GM11168 (cell line): ENCODE data around the gene NME5.
"Not testable (repeated sequence)": the region's sequence is repeated elsewhere in the genome, so short reads cannot be mapped to it uniquely, and the experiment has no call there.

Experiments
- in situ Hi-C: fragments of 300-500 bp; cut with MboI; formaldehyde crosslinking; loops from one replicate; pipeline ENCODE4 v1.12.0; 2022; ENCODE audit warnings: low sequenced_read_pairs; ENCODE audit not compliant: unreplicated experiment

NME5 gene

DNA sequence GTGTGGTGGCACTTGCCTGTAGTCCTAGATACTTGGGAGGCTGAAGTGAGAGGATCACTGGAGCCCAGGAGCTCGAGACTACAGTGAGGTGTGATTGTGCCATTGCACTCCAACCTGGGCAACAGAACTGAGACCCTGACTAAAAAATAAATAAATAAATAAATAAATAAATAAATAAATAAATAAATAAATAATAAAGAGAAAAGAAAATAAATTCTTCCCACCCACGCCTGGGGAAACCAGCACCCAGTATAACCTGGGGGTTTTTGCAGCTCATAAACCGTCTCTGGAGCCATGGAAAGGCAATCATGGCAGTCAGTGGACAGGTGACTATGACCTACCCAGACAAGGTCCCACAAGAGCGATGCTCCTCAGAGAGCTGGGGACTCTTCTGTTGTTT lies 47.5 kb downstream of the NME5 start:
- in situ Hi-C loops = no loop called here

DNA sequence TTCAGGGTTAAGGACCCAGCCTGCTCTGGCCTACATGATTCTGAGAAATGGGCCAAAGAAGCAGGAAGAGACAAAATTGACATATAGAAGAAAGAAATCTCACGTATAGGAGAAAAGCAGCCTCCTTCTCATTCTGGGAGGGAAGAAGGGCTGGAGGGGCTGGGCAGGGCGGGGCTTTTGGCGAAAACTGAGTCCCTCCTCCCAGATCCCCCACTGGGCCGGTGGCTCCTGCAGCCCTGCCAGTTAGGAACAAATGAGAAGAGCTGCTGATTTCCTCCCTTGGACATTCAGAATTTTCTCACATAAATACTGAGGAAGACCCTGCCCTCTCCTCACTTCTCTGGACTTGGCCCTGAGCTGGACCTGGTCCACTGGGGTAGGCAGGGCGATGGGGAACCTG lies 55.5 kb downstream of the NME5 start, which contains the start of gene WNT8A:
TSS of gene WNT8A (plus strand) at position 332 of the 400 bp plus-strand sequence. CDS start 95 bp downstream, outside the sequence.
- in situ Hi-C loops = no loop called here

DNA sequence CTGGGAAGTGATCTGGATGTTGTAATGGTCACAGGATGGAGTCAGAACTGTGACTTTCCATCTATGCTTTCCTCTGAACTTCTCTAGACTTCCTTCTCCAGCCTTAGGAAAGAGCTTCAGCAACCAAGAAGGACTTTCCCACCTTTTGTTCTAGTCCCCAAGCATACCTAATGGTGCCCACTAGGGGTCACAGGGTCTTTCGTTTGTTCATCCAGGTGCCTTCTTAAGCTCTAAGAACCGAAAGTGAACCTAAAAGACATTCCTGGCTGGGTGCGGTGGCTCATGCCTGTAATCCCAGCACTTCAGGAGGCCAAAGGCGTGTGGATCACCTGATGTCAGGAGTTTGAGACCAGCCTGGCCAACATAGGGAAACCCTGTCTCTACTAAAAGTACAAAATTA lies 57.2 kb downstream of the NME5 start:
- in situ Hi-C loops = no loop called here

GRCh38 chr5:138078006-138078643 lies 61.1 kb downstream of the NME5 start:
- in situ Hi-C loops = loop anchor here (5.0 kb wide), 2 partner anchors 41 to 49 kb away; no protein-coding TSS in a partner anchor

DNA sequence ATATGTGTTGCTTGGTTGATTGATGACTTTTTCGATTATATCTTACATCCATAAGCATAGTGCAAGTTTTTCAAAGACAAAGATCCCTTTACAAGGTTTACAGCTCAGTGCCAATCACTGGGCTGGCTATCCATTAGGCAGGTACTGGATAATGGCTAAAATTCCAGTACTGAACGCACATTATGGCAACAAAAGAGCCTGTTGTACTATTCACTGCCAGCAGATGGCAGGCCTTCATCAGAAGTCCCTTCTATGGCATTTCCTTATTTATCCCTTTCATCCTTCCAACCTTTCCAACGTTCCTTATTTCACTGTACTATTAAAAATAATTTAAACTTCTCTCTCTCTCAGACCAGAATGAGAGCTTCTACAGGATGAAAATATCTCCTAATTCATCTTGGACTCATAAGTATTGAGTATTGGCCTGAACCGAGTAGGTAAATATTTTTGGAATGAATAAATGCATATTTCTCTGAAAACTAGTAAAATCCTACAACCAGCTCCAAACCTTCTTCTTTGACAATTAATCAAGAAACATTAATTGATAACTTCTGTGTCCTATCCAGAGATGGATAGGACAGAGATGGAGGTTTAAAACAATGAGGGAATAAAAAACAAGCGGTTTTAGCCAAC lies 62.0 kb downstream of the NME5 start:
- in situ Hi-C loops = loop anchor here (5.0 kb wide), 2 partner anchors 40 to 50 kb away; no protein-coding TSS in a partner anchor

DNA sequence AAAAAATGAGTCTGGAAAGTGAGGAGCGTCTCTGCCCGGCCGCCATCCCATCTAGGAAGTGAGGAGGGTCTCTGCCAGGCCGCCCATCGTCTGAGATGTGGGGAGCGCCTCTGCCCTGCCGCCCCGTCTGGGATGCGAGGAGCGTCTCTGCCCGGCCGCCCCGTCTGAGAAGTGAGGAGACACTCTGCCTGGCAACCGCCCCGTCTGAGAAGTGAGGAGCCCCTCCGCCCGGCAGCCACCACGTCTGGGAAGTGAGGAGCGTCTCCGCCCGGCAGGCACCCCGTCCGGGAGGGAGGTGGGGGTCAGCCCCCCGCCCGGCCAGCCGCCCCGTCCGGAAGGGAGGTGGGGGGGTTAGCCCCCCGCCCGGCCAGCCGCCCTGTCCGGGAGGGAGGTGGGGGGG lies 69.2 kb downstream of the NME5 start:
- in situ Hi-C loops = not testable (repeated sequence)

DNA sequence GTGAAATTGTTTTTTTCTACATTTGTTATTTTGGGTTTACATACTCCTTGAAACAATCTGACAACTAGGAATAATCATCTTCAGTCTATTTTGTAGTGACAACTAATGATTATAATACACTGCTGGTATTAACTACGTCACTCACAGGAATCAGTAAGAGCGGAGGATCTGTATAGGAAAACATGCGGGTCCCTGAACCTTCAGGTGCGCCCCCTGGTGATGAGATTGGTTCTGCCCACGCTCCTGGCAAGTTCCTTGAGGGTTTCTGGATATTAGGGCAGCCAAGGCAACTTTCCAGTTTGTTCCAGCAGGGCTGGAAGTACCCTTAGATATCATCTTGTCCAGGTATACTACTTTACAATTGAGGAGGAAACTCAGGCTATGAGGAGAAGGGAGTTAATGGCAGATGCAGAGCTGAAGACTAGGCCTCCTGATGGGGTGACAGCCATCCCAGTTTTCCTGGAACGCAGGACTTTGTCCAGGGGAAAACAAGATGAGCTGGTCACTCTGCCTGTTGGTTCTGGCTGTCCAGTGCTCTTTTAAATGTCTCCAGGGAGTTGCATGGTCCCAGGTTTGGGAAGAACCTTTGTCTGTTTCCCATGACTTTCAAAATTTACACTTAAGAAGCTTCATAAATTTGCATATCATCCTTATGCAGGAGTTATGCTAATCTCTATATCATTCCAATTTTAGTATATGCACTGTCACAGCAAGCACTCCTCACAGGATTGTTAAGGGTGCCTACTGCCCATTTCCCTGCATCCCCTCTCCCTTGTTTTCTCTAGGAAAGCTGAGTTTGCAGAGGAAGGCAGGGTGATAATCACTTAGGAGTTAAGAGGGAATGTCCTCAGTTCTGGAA lies 70.3 kb downstream of the NME5 start:
- in situ Hi-C loops = no loop called here

GRCh38 chr5:138067945-138068344 lies 71.3 kb downstream of the NME5 start:
- in situ Hi-C loops = no loop called here
